WI38 (cell line): Measurements from ENCODE around the gene PLPPR3.
A peak's percentile ranks its signal among the peaks of the same experiment; 100 is the strongest.
"Not testable (repeated sequence)": the region's sequence is repeated elsewhere in the genome, so short reads cannot be mapped to it uniquely, and the experiment has no call there.

Experiments
- H3K4me3 ChIP-seq: 2 replicates; pipeline ENCODE4 v1.5.1; 2011; ENCODE audit warnings: low read depth, mild to moderate bottlenecking, control low read depth, low read length
- TF ChIP-seq, protein P1 (sequence below): IDR thresholded peaks from 2 replicates; pipeline ENCODE4 v1.5.1; 2012; ENCODE audit warnings: low read depth, mild to moderate bottlenecking, control low read depth, low read length

Gene PLPPR3

DNA sequence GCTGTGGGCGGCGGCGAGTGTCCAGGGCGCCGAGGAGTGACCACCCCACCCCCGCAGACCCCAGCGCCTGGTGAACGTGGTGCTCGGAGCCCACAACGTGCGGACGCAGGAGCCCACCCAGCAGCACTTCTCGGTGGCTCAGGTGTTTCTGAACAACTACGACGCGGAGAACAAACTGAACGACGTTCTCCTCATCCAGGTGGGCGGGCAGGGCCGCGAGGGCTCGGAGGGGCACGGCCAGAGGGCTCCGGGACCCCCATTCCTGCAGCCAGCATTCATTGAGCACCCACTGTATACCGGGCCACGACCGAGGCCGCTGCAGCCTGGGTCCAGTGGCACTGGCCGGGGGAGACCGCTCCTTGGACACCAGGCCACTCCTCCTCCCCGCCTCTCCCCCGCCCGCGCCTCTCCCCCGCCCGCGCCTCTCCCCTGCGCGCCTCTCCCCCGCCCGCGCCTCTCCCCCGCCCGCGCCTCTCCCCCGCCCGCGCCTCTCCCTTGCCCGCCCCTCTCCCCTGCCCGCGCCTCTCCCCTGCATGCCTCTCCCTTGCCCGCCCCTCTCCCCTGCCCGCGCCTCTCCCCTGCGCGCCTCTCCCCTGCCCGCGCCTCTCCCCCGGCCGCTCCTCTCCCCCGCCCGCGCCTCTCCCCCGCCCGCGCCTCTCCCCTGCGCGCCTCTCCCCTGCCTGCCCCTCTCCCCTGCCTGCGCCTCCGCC lies 22.2 kb upstream of the PLPPR3 start:
- TF ChIP-seq, protein P1, sequence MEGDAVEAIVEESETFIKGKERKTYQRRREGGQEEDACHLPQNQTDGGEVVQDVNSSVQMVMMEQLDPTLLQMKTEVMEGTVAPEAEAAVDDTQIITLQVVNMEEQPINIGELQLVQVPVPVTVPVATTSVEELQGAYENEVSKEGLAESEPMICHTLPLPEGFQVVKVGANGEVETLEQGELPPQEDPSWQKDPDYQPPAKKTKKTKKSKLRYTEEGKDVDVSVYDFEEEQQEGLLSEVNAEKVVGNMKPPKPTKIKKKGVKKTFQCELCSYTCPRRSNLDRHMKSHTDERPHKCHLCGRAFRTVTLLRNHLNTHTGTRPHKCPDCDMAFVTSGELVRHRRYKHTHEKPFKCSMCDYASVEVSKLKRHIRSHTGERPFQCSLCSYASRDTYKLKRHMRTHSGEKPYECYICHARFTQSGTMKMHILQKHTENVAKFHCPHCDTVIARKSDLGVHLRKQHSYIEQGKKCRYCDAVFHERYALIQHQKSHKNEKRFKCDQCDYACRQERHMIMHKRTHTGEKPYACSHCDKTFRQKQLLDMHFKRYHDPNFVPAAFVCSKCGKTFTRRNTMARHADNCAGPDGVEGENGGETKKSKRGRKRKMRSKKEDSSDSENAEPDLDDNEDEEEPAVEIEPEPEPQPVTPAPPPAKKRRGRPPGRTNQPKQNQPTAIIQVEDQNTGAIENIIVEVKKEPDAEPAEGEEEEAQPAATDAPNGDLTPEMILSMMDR: no peak
- 0 out of 2 replicates have a peak overlapping the region, but pooled peaks have one; percentile 24 for H3K4me3 ChIP-seq

DNA sequence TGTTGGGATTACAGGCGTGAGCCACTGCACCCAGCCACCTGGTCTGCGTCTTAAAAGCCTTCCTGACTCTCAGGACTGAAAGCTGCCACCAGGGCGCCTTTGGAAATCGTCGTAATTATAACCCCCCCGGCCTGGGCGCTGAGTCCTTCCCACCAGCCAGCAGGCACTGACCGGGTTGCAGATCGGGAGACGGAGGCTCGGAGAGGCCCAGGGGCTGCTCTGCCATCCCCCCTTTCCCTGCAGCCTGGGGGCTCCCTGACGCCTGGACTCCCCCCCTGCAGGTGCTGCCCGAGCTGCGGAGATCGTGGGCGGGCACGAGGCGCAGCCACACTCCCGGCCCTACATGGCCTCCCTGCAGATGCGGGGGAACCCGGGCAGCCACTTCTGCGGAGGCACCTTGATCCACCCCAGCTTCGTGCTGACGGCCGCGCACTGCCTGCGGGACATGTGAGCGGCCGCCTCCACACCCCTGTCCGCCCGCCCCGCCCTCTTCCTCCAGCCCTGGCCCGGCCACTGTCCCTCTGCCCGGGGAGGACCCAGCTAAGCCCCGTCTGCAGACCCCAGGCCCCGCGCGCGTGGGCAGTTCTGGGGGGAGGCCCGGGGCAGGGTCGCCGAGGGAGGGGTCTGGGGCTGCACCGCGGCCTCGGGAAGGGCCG lies 21.6 kb upstream of the PLPPR3 start:
- TF ChIP-seq, protein P1: no peak

DNA sequence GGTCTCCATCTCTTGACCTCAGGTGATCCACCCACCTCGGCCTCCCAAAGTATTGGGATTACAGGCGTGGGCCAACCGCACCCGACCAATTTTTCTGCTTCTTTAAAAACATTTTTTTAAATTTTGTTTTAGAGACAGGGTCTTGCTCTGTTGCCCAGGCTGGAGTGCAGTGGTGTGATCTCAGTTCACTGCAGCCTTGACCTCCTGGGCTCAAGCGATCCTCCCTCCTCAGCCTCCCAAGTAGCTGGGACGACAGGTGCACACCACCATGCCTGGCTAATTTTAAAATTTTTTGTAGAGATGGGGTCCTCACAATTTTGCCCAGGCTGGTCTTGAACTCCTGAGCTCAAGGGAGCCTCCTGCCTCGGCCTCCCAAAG lies 21.0 kb upstream of the PLPPR3 start:
- not testable (repeated sequence) for H3K4me3 ChIP-seq

More for the DNA sequence above, 21.6 kb upstream of the PLPPR3 start:
- H3K4me3 ChIP-seq: 0 out of 2 replicates have a peak overlapping the region, but pooled peaks have one; percentile 24

DNA sequence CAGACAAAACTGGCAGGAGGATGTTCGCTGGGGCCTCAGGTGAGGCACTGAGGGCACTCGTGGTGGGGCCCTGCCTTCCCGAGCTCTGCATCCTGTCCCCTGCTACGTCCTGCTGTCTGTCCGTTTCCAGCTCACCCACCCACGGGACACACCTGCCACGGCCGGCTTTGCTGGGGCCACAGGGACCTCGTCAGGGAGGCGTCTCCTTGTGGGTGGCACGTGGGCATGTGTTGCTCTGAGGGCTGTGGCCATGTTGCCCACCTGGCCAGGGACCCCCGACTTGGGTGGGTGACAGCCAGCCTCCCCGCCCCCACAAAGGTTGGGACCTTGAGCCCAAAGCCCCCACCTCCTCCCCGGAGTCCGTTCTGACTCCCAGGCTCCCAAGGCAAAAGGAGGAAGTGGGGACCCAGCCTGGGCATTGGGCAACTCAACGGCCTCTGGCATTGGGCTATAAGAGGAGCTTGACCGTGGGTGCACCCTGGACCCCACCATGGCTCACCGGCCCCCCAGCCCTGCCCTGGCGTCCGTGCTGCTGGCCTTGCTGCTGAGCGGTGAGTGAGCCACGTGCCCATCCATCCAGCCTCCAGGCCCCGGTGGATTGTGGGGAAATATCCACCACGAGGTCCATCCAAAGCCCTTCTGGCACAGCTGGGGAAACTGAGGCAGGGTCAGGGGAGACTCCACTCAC lies 18.9 kb upstream of the PLPPR3 start, which contains the start of gene PRTN3:
PRTN3 (plus strand) TSS at position 481 of the 688 bp plus-strand sequence; CDS start at position 491, 10 bp downstream.
- TF ChIP-seq, protein P1: no peak

DNA sequence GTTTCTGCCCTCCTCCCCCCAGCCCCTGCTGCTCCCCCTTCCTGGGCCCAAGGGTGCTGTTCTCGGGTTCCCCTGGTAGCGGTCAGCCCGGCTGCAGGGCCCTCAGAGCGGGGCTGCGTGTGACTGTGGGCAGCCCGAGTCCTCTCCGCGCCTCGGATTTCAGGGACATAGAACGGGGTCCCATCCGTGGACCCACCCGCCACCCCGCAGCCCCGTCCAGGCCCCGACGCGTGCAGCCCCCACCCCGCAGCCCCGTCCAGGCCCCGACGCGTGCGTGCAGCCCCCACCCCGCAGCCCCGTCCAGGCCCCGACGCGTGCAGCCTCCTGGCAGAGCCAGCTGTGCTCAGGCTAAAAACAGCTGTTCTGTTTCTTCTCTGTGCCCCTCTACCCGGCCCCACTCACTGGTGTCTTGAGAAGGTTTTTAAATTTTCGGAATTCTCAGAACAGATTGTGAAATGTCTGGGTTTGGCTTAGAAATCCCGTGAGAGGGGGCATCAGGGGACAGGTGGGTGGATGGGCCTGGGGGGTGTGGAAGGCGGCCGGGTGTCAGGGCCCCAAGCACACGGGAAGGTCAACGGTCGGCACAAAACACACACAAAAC lies 13.6 kb upstream of the PLPPR3 start:
- TF ChIP-seq, protein P1: no peak
- H3K4me3 ChIP-seq: no peak overlapping the region

More for the DNA sequence above, 18.9 kb upstream of the PLPPR3 start, which contains the start of gene PRTN3:
- no peak within 1 kb of the TSS for H3K4me3 ChIP-seq

DNA sequence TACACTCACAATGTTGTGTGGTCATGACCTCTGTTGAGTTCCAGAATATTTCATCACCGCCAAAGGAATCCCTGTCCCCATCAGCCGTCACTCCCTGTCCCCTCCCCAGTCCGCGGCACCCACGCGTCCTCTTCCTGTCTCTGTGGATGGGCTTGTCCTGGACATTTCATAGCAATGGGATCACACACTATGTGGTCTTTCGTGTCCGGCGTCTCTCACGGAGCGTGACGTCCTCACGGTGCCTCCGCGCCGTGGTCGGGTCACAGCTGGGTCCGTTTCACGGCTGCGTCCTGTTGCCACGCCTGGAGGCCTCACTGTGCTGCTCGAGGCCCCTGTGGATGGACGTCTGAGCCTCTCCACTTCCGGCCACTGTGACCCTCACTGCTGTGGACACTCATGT lies 12.5 kb upstream of the PLPPR3 start:
- TF ChIP-seq, protein P1: no peak

DNA sequence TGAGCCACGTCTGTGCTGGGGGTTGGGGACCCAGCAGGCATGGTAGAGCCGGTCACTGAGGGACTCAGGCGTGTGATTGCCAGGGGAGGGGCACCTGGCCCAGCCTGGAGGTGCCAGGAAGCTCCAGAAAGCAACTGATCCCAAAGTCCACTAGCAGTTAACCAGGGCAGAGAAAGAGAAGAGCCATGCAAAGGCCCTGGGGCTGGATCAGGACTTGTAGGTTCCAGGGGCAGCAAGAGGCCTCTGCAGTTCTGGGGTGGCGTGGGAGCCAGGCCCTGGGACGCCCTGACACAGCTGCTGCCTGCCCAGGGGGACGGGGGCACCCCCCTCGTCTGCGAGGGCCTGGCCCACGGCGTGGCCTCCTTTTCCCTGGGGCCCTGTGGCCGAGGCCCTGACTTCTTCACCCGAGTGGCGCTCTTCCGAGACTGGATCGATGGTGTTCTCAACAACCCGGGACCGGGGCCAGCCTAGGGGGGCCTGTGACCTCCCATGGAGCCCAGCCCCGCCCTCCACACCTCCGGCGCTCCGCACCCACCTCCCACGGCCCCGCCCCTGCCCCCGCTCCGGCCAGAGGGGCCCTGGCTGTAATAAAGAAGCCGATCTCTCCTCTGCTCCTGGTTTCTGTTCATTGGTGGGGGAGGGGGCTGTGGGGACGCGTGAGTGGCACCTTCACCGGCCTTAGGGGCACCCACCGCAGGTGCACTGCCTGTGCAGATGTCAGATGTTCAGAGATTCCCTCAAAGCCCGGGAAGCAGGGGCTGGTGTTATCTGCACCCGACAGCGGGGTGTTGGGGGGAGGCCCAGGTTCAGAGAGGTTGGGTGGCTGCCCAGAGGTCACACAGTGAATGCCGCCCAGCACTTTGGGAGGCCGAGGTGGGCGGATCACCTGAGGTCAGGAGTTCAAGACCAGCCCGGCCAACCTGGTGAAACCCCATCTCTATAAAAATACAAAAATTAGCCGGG lies 9.9 kb upstream of the PLPPR3 start:
- TF ChIP-seq, protein P1: no peak
- H3K4me3 ChIP-seq: no peak overlapping the region

More for the DNA sequence above, 12.5 kb upstream of the PLPPR3 start:
- no peak overlapping the region for H3K4me3 ChIP-seq
